SU-DHL-6 (cell line): ENCODE results near the gene PRKG2.
"Not testable (repeated sequence)": the region's sequence is repeated elsewhere in the genome, so short reads cannot be mapped to it uniquely, and the experiment has no call there.

Source experiments
- H2AFZ ChIP-seq: fragments of 200-600 bp; sonication (generic); 2 replicates; pipeline ENCODE4 v1.6.1; 2014; ENCODE audit warnings: low read depth, mild to moderate bottlenecking, moderate library complexity, mixed read lengths, antibody characterized with exemption, low read length; ENCODE audit not compliant: severe bottlenecking
- H3F3A ChIP-seq: fragments of 200-600 bp; shearing (Covaris generic); 2 replicates; pipeline ENCODE4 v1.6.0; 2016; ENCODE audit warnings: antibody characterized with exemption, mild to moderate bottlenecking; ENCODE audit not compliant: insufficient read depth
- H3K27ac ChIP-seq: fragments of 200-600 bp; sonication (generic); 2 replicates; pipeline ENCODE4 v1.5.1; 2016; ENCODE audit warnings: low read depth, mild to moderate bottlenecking, low read length, moderate library complexity, mixed read lengths
- H3K27me3 ChIP-seq: fragments of 200-600 bp; sonication (generic), shearing (Covaris generic); 2 replicates; pipeline ENCODE4 v1.6.0; 2014; ENCODE audit warnings: mild to moderate bottlenecking, low read length
- H3K36me3 ChIP-seq: fragments of 200-600 bp; sonication (generic); 2 replicates; pipeline ENCODE4 v1.6.1; 2014; ENCODE audit warnings: mild to moderate bottlenecking, low read length, mixed read lengths
- H3K4me2 ChIP-seq: fragments of 300-600, 200-600 bp; shearing (Covaris generic), sonication (generic); 2 replicates; pipeline ENCODE4 v1.6.0; 2014; ENCODE audit warnings: low read length, low read depth, mild to moderate bottlenecking; ENCODE audit not compliant: poor library complexity, severe bottlenecking
- H3K4me3 ChIP-seq: fragments of 200-600 bp; sonication (generic); 2 replicates; pipeline ENCODE4 v1.5.1; 2014; ENCODE audit warnings: antibody characterized with exemption, low read length, mild to moderate bottlenecking, mixed read lengths; ENCODE audit not compliant: insufficient read depth, poor library complexity, severe bottlenecking
- H3K79me2 ChIP-seq: fragments of 200-600 bp; sonication (generic); 2 replicates; pipeline ENCODE4 v1.6.1; 2014; ENCODE audit warnings: mild to moderate bottlenecking, low read length, moderate library complexity; ENCODE audit not compliant: insufficient read depth
- H3K9ac ChIP-seq: fragments of 200-600 bp; sonication (generic); 2 replicates; pipeline ENCODE4 v1.7.0; 2014; ENCODE audit warnings: mild to moderate bottlenecking, low read length
- H3K9me2 ChIP-seq: fragments of 200-600 bp; sonication (generic); replicated peaks from 2 replicates; pipeline ENCODE4 v1.6.1; 2014; ENCODE audit warnings: low read length; ENCODE audit not compliant: insufficient read depth
- H3K9me3 ChIP-seq: fragments of 200-600 bp; sonication (generic); 2 replicates; pipeline ENCODE4 v1.6.1; 2014; ENCODE audit warnings: low read length, mixed read lengths; ENCODE audit not compliant: insufficient read depth
- H4K20me1 ChIP-seq: fragments of 200-600 bp; sonication (generic); 2 replicates; pipeline ENCODE4 v1.6.1; 2014; ENCODE audit warnings: low read depth, mild to moderate bottlenecking, antibody characterized with exemption, low read length, moderate library complexity, mixed read lengths
- CTCF ChIP-seq: fragments of 200-600 bp; sonication (generic); IDR thresholded peaks from one replicate; pipeline ENCODE4 v1.5.1; 2017; ENCODE audit warnings: antibody characterized with exemption, mild to moderate bottlenecking, low read length, moderate library complexity; ENCODE audit not compliant: insufficient read depth, poor library complexity, severe bottlenecking
- EZH2phosphoT487 ChIP-seq: fragments of 200-600 bp; sonication (generic), shearing (Covaris generic); conservative IDR thresholded peaks from 2 replicates; pipeline ENCODE4 v1.6.1; 2018; ENCODE audit warnings: mild to moderate bottlenecking, antibody characterized with exemption, low read length, moderate library complexity, mixed read lengths

PRKG2 gene

GRCh38 chr4:81164623-81165416 is 50.2 kb downstream of the PRKG2 start:
- H3K9ac ChIP-seq, result no peak overlapping the region

GRCh38 chr4:81164126-81164525 is 50.9 kb downstream of the PRKG2 start:
- no peak overlapping the region for H3K27ac ChIP-seq
- no peak overlapping the region for H2AFZ ChIP-seq
- TF ChIP-seq EZH2phosphoT487, result no peak
- TF ChIP-seq CTCF, result no peak
- H3K9me2 ChIP-seq, result no peaks in the 10 kb centered on the region
- no peaks in the 10 kb centered on the region for H3K9me3 ChIP-seq
- H3K9ac ChIP-seq, result no peak overlapping the region
- H3K36me3 ChIP-seq, result no peaks in the 10 kb centered on the region
- H3F3A ChIP-seq, result no peaks in the 10 kb centered on the region
- no peaks in the 10 kb centered on the region for H3K79me2 ChIP-seq
- no peak overlapping the region for H3K4me3 ChIP-seq
- no peak overlapping the region for H3K4me2 ChIP-seq
- no peaks in the 10 kb centered on the region for H4K20me1 ChIP-seq
- no peaks in the 10 kb centered on the region for H3K27me3 ChIP-seq

More at GRCh38 chr4:81164623-81165416, 50.2 kb downstream of the PRKG2 start:
- Histone ChIP-seq H3K27ac (no peak overlapping the region), H3K9me3 (no peaks in the 10 kb centered on the region), H3K4me2 (no peak overlapping the region), H3K4me3 (no peak overlapping the region), H4K20me1 (no peaks in the 10 kb centered on the region), H3K9me2 (no peaks in the 10 kb centered on the region), H3K27me3 (no peaks in the 10 kb centered on the region), H3F3A (no peaks in the 10 kb centered on the region), H3K79me2 (no peaks in the 10 kb centered on the region), H3K36me3 (no peaks in the 10 kb centered on the region), H2AFZ (no peak overlapping the region)
- TF ChIP-seq EZH2phosphoT487, result no peak
- no peak for TF ChIP-seq CTCF

GRCh38 chr4:81162752-81163458 is 52.1 kb downstream of the PRKG2 start:
- Histone ChIP-seq H3K4me2 (no peak overlapping the region), H2AFZ (no peak overlapping the region), H3K9ac (no peak overlapping the region), H3K27me3 (no peaks in the 10 kb centered on the region), H3K36me3 (no peaks in the 10 kb centered on the region), H3K9me3 (no peaks in the 10 kb centered on the region), H3K4me3 (no peak overlapping the region), H4K20me1 (no peaks in the 10 kb centered on the region), H3K79me2 (no peaks in the 10 kb centered on the region), H3K9me2 (no peaks in the 10 kb centered on the region), H3F3A (no peaks in the 10 kb centered on the region), H3K27ac (no peak overlapping the region)
- no peak for TF ChIP-seq EZH2phosphoT487
- no peak for TF ChIP-seq CTCF

- not testable (repeated sequence) for H3K27me3 ChIP-seq, H3K9ac ChIP-seq, H3K36me3 ChIP-seq, H3K4me3 ChIP-seq, H3F3A ChIP-seq, H3K4me2 ChIP-seq, H3K9me3 ChIP-seq, H3K27ac ChIP-seq, H2AFZ ChIP-seq, H3K79me2 ChIP-seq, H4K20me1 ChIP-seq, H3K9me2 ChIP-seq
Measured at GRCh38 chr4:81153714-81154323, 61.2 kb downstream of the PRKG2 start.
